Lower leg skin (tissue), 3 donors: ENCODE results near the gene SLC12A9.

Source experiments
- POLR2A ChIP-seq, 2 donors: fragments of 450-650 bp; IDR thresholded peaks; one replicate each; pipeline ENCODE4 v1.6.1; 2016 to 2017; ENCODE audit warnings: antibody characterized with exemption in 2 of 2, mild to moderate bottlenecking in 1 of 2, moderate library complexity in 1 of 2
- TF ChIP-seq, protein P1 (sequence below), 3 donors: fragments of 450-650 bp; IDR thresholded peaks; one replicate each; pipeline ENCODE4 v1.5.1; 2016; ENCODE audit warnings: antibody characterized with exemption in 3 of 3, mild to moderate bottlenecking in 3 of 3, moderate library complexity in 2 of 3

DNA sequence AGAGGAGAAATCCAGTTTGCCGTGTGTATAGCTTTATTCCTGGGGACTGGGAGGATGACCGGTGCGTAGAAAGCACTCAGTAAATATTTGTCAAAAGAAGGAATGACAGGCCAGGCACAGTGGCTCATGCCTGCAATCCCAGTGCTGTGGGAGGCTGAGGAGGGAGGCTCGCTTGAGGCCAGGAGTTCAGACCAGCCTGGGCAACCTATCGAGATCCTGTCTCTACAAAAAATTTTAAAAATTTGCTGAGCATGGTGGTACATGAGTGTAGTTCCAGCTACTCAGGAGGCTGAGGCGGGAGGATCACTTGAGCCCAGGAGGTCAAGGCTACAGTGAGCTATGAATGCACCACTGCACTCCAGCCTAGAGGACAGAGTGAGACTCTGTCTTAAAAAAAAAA, 41.0 kb upstream of the SLC12A9 start:
- no peak for TF ChIP-seq POLR2A (IDR thresholded peaks at IDR 0.05)
- TF ChIP-seq, protein P1, sequence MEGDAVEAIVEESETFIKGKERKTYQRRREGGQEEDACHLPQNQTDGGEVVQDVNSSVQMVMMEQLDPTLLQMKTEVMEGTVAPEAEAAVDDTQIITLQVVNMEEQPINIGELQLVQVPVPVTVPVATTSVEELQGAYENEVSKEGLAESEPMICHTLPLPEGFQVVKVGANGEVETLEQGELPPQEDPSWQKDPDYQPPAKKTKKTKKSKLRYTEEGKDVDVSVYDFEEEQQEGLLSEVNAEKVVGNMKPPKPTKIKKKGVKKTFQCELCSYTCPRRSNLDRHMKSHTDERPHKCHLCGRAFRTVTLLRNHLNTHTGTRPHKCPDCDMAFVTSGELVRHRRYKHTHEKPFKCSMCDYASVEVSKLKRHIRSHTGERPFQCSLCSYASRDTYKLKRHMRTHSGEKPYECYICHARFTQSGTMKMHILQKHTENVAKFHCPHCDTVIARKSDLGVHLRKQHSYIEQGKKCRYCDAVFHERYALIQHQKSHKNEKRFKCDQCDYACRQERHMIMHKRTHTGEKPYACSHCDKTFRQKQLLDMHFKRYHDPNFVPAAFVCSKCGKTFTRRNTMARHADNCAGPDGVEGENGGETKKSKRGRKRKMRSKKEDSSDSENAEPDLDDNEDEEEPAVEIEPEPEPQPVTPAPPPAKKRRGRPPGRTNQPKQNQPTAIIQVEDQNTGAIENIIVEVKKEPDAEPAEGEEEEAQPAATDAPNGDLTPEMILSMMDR (IDR thresholded peaks at IDR 0.05) = no peak
